NCI-H1092 (cell line): ENCODE data around the gene PET117.
"Not testable (repeated sequence)": the region's sequence is repeated elsewhere in the genome, so short reads cannot be mapped to it uniquely, and the experiment has no call there.

Experiments
- DNase-seq: peaks from one replicate; lab custom pipeline; 2025; lab: John Stamatoyannopoulos, UW

PET117 gene

GRCh38 chr20:18137412-18138265 is at the start of gene PET117, which contains the start of gene KAT14:
PET117 (plus strand) TSS chr20:18137863; CDS start chr20:18137956, 93 bp downstream.
KAT14 (plus strand) TSS chr20:18137863; CDS start chr20:18142661, 4,798 bp downstream.
- peak; percentile 87 for DNase-seq

DNA sequence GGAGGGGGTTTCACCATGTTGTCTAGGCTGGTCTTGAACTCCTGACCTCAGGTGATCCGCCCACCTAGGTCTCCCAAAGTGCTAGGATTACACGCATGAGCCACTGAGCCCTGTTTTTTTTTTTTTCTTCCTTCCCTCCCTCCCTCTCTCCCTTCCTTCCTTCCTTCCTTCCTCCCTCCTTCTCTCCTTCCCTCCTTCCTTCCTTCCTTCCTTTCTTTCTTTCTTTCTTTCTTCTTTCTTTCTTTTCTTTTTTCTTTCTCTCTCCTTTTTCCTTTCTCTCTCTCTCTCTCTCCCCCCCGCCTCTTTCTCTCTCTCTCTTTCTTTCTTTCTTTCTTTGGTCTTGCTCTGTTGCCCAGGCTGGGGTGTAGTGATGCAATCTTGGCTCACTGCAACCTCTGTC is 49.4 kb upstream of the PET117 start:
- not testable (repeated sequence) for DNase-seq

GRCh38 chr20:18088841-18089240 is 48.8 kb upstream of the PET117 start:
- DNase-seq: not testable (repeated sequence)

DNA sequence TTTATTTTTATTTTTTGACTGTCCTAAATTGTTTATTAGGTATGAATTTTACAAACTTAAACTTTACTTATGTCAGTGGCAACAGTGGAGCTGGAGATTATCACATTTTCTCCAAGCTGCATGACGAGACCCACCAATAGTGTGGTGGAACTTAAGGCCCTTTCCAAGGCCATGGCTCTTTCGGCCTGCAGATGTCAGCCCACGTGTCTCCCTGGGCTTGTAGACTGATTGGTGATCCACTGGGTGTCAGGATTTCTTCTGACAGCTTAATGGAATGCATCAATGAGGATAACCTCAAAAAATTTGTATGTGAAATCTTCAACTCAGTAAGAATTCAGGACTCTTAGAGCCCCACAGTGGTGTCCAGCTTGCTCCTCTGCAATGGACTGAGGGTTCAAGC is 47.6 kb upstream of the PET117 start:
- DNase-seq: no peak

GRCh38 chr20:18090477-18090876 is 47.2 kb upstream of the PET117 start:
- DNase-seq: no peak

- DNase-seq: no peak
These were observed 46.0 kb upstream of the PET117 start for GRCh38 chr20:18091623-18092022.

- no peak for DNase-seq
These were observed 44.8 kb upstream of the PET117 start for GRCh38 chr20:18092890-18093289.

DNA sequence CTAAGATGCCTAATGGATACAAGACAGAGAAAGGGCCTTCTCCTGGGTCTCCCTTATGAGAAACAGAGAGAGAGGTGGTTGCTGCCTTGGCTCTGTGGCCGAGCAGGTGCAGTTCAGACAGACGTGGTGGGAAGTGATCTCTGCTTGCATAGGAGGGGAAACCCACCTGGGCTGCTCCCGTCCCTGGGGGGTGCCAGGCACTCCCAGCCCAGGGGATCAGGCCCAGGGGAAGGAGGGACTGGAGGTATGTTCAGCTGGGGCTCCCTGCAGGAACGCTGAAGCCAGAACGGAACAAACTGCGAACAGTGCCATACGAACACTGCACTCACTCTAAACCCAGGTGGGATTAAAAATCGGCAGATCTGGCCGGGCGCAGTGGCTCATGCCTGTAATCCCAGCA is 44.3 kb upstream of the PET117 start:
- no peak for DNase-seq

DNA sequence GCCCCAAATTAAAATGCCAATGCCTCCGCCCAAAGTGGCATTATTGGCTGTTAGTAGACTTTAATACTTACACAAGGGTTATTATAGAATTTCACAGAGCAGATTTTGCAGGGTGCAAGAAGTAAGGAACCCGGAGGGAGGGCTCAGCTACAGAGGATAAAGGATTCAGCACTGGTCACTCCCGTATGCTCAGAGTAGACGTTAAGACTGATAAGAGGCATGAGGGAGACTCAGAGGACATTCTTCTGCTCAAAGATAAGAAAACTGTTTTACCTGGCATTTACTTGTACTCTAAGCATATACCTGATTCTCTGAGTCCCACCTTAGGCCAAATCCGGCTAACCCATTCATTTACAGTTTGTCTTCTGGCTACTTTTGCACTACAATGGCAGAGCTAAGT is 43.5 kb upstream of the PET117 start:
- DNase-seq: no peak

- DNase-seq: not testable (repeated sequence)
These were observed 37.1 kb upstream of the PET117 start for GRCh38 chr20:18100569-18100968.

GRCh38 chr20:18101125-18101810 is 36.4 kb upstream of the PET117 start:
- no peak for DNase-seq

- DNase-seq: no peak
These were observed 34.2 kb upstream of the PET117 start for GRCh38 chr20:18103497-18103896.

GRCh38 chr20:18108326-18108725 is 29.3 kb upstream of the PET117 start:
- DNase-seq: no peak

DNA sequence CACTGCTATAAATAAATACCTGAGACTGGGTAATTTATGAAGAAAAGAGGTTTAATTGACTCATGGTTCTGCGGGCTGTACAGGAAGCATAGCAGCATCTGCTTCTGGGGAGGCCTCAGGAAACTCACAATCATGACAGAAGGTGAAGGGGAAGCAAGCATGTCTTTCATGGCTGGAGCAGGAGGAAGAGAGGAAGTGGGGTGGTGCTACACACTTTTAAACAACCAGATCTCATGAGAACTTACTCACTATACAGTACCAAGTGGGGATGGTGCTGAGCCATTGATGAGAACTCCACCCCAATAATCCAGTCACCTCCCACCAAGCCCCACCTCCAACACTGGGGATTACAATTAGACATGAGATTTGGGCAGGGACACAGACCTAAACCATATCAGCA is 9.1 kb upstream of the PET117 start:
- not testable (repeated sequence) for DNase-seq

DNA sequence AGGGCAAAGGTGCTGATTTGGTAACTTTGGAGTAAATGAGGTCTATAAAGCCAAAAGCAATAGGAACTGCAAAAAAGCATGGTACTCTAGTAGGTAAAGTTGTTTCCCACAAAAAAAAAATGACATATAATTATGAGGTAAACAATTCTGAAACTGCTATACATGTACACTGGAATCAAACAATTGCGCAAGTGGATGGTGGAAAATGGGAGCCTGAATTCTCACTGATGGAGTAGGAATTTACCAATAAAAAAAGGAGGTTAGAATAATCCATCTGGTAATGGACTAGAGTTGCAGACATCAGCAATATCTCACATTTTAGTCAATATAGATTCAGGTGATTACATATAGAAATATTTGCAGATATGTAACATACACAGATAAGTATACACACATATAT is 5.0 kb upstream of the PET117 start:
- DNase-seq: no peak

GRCh38 chr20:18133962-18134361 is 3.7 kb upstream of the PET117 start:
- no peak for DNase-seq

- DNase-seq: no peak
These were observed 561 bp downstream of the PET117 start for GRCh38 chr20:18138266-18138582.

GRCh38 chr20:18138639-18139583 is 1.2 kb downstream of the PET117 start:
- no peak for DNase-seq

DNA sequence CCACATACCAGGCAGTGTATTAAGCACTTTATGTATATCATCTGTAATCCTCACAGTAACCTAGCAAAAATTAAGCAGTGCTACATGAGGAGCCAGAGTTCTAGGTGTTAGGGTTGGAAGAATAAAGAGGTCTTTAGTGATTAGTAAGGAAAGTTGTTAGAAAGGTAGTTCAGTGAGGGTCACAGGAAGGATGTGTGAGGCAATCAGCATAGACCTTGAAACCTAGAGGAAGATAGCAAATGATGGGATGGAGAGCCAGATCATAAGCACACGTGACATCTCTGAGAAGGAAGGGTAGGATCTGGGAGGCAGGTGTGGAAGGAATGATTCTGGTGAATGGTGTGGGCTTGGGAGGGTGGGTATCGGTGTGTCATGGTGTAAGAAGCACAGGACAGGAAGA is 2.2 kb downstream of the PET117 start:
- no peak for DNase-seq

DNA sequence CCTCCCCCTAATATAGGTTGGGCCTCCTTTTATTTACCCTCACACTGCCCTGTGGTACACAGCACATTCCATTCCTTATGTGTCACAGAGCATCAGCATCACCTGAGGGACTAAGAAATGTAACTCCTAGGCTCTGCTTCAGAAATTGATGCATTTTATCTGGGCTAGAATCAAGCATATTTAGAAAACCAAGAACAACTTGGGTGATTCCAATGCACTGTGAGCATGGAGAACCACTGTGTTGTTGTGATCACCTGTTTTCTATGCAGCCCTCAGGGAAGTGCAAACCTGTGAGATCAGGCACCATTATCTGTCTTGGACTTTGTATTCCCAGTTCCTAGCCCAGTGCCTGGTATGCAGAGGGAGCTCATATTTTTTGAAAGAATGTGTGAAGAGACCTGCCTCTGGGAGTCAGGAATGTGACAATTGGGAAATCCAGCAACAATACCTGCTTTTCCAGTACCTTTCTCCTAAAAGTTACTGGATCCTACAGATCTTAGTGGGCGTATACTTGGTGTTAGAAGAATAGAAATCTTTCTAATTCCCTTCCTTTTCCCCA is 7.0 kb downstream of the PET117 start:
- no peak for DNase-seq

GRCh38 chr20:18154342-18154741 is 16.7 kb downstream of the PET117 start:
- DNase-seq: no peak

DNA sequence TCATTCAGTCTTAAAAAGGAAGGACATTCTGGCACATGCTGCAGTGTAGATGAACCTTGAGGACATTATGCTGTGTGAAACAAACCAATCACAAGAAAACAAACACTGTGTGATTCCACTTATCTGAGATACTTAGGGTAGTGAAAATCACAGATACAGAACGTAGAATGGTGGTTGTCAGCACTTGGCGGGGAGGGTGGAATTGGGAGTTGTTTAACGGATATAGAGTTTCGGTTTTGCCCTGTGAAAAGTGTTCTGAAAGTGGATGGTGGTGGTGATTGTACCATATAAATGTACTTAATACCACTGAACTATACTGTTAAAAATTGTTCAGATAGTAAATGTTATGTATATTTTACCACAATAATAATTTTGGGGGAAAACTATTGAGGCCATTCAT is 18.4 kb downstream of the PET117 start:
- no peak for DNase-seq
